MM.1S (cell line): ENCODE results near the gene CASTOR1.

Experiments used
- EZH2phosphoT487 ChIP-seq: fragments of 300-600 bp; sonication (generic); IDR thresholded peaks from 2 replicates; pipeline ENCODE4 v1.6.1; 2018; ENCODE audit warnings: antibody characterized with exemption, low read length
- TF ChIP-seq, protein P1 (sequence below): fragments of 300-600 bp; sonication (generic); IDR thresholded peaks from 2 replicates; pipeline ENCODE4 v1.5.1; 2016; ENCODE audit warnings: antibody characterized with exemption, low read length, mixed read lengths

DNA sequence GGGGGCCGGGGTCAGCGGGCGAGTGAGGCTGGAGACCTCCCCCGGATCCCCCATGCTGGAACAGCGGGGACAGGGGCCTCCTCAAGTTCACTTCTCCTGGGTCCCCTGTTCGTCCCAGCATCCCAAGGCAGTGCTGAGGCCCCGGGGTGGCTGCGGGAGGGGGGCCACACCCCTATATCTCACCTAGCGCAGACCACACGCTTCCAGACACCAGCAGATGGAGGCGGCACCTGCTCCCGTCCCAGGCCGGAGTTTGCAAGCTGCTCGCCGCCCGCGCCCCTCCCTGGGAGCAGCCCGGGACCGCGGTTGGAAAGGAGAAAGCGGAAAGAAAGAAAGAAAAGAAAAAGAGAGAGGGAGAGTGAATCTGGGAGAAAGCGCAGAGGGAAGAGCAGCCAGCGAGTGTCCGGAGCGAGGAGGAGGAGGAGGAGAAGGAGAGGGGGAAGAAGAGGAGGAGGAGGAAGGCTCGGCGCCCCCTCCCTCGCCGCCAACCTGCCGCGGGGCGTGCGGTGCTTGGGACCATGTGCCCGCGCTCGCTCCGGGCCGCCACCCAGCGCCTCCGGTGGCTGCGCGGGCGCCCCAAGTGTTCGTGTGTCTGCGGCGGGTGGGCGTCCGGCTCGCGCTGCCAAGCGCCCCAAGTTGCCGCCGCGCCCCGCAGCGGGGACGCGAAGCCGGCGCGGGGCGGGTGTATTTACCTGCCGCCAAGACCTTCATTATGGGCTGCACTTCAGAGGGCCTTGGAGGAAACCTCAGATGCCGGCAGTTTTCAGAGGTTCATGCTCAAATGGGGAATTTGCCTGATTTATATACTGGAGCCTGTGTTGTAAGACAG, 43.1 kb downstream of the CASTOR1 start, which contains the start of gene LIF:
- TF ChIP-seq, protein P1, sequence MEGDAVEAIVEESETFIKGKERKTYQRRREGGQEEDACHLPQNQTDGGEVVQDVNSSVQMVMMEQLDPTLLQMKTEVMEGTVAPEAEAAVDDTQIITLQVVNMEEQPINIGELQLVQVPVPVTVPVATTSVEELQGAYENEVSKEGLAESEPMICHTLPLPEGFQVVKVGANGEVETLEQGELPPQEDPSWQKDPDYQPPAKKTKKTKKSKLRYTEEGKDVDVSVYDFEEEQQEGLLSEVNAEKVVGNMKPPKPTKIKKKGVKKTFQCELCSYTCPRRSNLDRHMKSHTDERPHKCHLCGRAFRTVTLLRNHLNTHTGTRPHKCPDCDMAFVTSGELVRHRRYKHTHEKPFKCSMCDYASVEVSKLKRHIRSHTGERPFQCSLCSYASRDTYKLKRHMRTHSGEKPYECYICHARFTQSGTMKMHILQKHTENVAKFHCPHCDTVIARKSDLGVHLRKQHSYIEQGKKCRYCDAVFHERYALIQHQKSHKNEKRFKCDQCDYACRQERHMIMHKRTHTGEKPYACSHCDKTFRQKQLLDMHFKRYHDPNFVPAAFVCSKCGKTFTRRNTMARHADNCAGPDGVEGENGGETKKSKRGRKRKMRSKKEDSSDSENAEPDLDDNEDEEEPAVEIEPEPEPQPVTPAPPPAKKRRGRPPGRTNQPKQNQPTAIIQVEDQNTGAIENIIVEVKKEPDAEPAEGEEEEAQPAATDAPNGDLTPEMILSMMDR = peak; percentile 20
- TF ChIP-seq EZH2phosphoT487 = no peak
